IMR-90 (cell line): Measurements from ENCODE around the gene OTOG. TPM values are rescaled to one million over a fixed set of nuclear protein-coding genes. Genes with fewer than 3 reads are reported as not detected.

Experiments used
- ATAC-seq: fragments of 200-7000 bp; cut with Tn5 transposase; 2 replicates; pipeline ENCODE4 v1.9.1; 2020; ENCODE audit warnings: low read depth, mild to moderate bottlenecking, moderate library complexity
- BruUV-seq: library from RNA; stranded (reverse); fragments of 400-500 nt; replicated peaks from 2 replicates; lab custom pipeline; 2021; lab: Mats Ljungman, UMichigan
- CTCF ChIA-PET: fragments of 300-600 bp; formaldehyde crosslinking; extraction: SDS; loops from one replicate; lab custom pipeline; 2021; ENCODE audit warnings: antibody characterized with exemption; lab: Yijun Ruan, JAX
- POLR2A ChIA-PET: fragments of 300-600 bp; sonication (Branson Sonifier 250); formaldehyde crosslinking; loops from one replicate; lab custom pipeline; 2022; ENCODE audit warnings: antibody characterized with exemption; ENCODE audit not compliant: unreplicated experiment; lab: Charles Lee
- DNase-seq: peaks from one replicate; pipeline ENCODE4 v3.0.0; 2013
- H2AFZ ChIP-seq: replicated peaks from 2 replicates; pipeline ENCODE3; 2013; ENCODE audit warnings: low read length, mild to moderate bottlenecking; ENCODE audit not compliant: poor library complexity
- H2AK5ac ChIP-seq: 2 replicates; pipeline ENCODE4 v1.6.1; 2013; ENCODE audit warnings: low read depth, low read length, inconsistent platforms
- H2AK9ac ChIP-seq: replicated peaks from 2 replicates; pipeline ENCODE3; 2013; ENCODE audit warnings: mild to moderate bottlenecking, low read depth, low read length, moderate library complexity; ENCODE audit not compliant: poor library complexity
- H2BK120ac ChIP-seq: 2 replicates; pipeline ENCODE4 v1.6.1; 2013; ENCODE audit warnings: low read depth, low read length, inconsistent platforms
- H2BK15ac ChIP-seq: 3 replicates; pipeline ENCODE4 v1.6.1; 2013; ENCODE audit warnings: low read depth, low read length, inconsistent platforms
- H2BK20ac ChIP-seq: 2 replicates; pipeline ENCODE4 v1.6.1; 2013; ENCODE audit warnings: low read depth, mild to moderate bottlenecking, inconsistent platforms, low read length, moderate library complexity
- H2BK5ac ChIP-seq: 2 replicates; pipeline ENCODE4 v1.6.1; 2013; ENCODE audit warnings: mild to moderate bottlenecking, low read depth, low read length, inconsistent platforms; ENCODE audit not compliant: poor library complexity, severe bottlenecking
- H3K14ac ChIP-seq: replicated peaks from 2 replicates; pipeline ENCODE4 v1.6.1; 2013; ENCODE audit warnings: low read depth, low read length, inconsistent platforms
- H3K18ac ChIP-seq: 2 replicates; pipeline ENCODE4 v1.6.1; 2013; ENCODE audit warnings: low read depth, low read length, control low read depth
- H3K23ac ChIP-seq: 2 replicates; pipeline ENCODE4 v1.6.1; 2013; ENCODE audit warnings: low read depth, low read length, inconsistent platforms
- H3K27ac ChIP-seq: 2 replicates; pipeline ENCODE4 v1.5.1; 2013; ENCODE audit warnings: mild to moderate bottlenecking, control low read depth, low read length; ENCODE audit not compliant: insufficient read depth
- H3K27me3 ChIP-seq: 2 replicates; pipeline ENCODE4 v1.6.1; 2013; ENCODE audit warnings: low read length; ENCODE audit not compliant: control insufficient read depth, insufficient read depth
- H3K36me3 ChIP-seq: 2 replicates; pipeline ENCODE4 v1.6.1; 2013; ENCODE audit warnings: low read length, mixed read lengths; ENCODE audit not compliant: control insufficient read depth, insufficient read depth
- H3K4ac ChIP-seq: 2 replicates; pipeline ENCODE4 v1.6.1; 2013; ENCODE audit warnings: low read depth, low read length, inconsistent platforms
- H3K4me1 ChIP-seq: 2 replicates; pipeline ENCODE4 v1.6.1; 2013; ENCODE audit warnings: low read length, mixed read lengths; ENCODE audit not compliant: control insufficient read depth, insufficient read depth
- H3K4me2 ChIP-seq: 2 replicates; pipeline ENCODE4 v1.6.1; 2013; ENCODE audit warnings: low read depth, mild to moderate bottlenecking, control low read depth, low read length, moderate library complexity
- H3K4me3 ChIP-seq: 2 replicates; pipeline ENCODE4 v1.5.1; 2013; ENCODE audit warnings: low read depth, mild to moderate bottlenecking, control low read depth, low read length, moderate library complexity; ENCODE audit not compliant: insufficient read depth
- H3K56ac ChIP-seq: 2 replicates; pipeline ENCODE4 v1.6.1; 2013; ENCODE audit warnings: low read length, inconsistent platforms; ENCODE audit not compliant: insufficient read depth; ENCODE audit errors: extremely low read depth
- H3K79me1 ChIP-seq, 2 experiments: 2 replicates each; pipeline ENCODE4 v1.6.1; 2013; ENCODE audit warnings: low read length in 2 of 2, inconsistent platforms in 1 of 2, low read depth in 1 of 2
- H3K9ac ChIP-seq: 2 replicates; pipeline ENCODE4 v1.6.1; 2013; ENCODE audit warnings: low read depth, low read length, control low read depth
- H3K9me1 ChIP-seq: 2 replicates; pipeline ENCODE4 v1.6.1; 2013; ENCODE audit warnings: low read length, inconsistent platforms; ENCODE audit not compliant: insufficient read depth
- H3K9me3 ChIP-seq: 2 replicates; pipeline ENCODE4 v1.6.1; 2013; ENCODE audit warnings: low read length; ENCODE audit not compliant: control insufficient read depth, insufficient read depth
- H4K20me1 ChIP-seq: 2 replicates; pipeline ENCODE4 v1.6.1; 2013; ENCODE audit warnings: low read length, inconsistent platforms; ENCODE audit not compliant: insufficient read depth
- H4K5ac ChIP-seq: 2 replicates; pipeline ENCODE4 v1.6.1; 2013; ENCODE audit warnings: mild to moderate bottlenecking, low read depth, low read length, control low read depth
- H4K8ac ChIP-seq, 2 experiments: 2 replicates each; pipeline ENCODE4 v1.6.1; 2013; ENCODE audit warnings: low read depth in 2 of 2, low read length in 2 of 2, control low read depth in 1 of 2, inconsistent platforms in 1 of 2
- H4K91ac ChIP-seq: 2 replicates; pipeline ENCODE4 v1.6.1; 2013; ENCODE audit warnings: low read depth, low read length, inconsistent platforms; ENCODE audit not compliant: insufficient read depth
- BHLHE40 ChIP-seq: fragments of 150-350 bp; IDR thresholded peaks from 2 replicates; pipeline ENCODE4 v1.6.1; 2016; ENCODE audit warnings: mild to moderate bottlenecking, low read depth, low read length
- CHD1 ChIP-seq: IDR thresholded peaks from 2 replicates; pipeline ENCODE4 v1.6.1; 2012; ENCODE audit warnings: low read depth, low read length, improper control_type of control experiment
- FOS ChIP-seq: fragments of 150-350 bp; IDR thresholded peaks from 2 replicates; pipeline ENCODE4 v1.6.1; 2016; ENCODE audit warnings: low read depth, low read length
- MAFK ChIP-seq: IDR thresholded peaks from 2 replicates; pipeline ENCODE4 v1.6.1; 2012; ENCODE audit warnings: low read depth, low read length, improper control_type of control experiment
- MAZ ChIP-seq: IDR thresholded peaks from 2 replicates; pipeline ENCODE4 v1.6.1; 2012; ENCODE audit warnings: low read depth, mild to moderate bottlenecking, low read length, improper control_type of control experiment, moderate library complexity, borderline replicate concordance
- MXI1 ChIP-seq: IDR thresholded peaks from 2 replicates; pipeline ENCODE4 v1.6.1; 2012; ENCODE audit warnings: low read depth, mild to moderate bottlenecking, low read length, moderate library complexity, borderline replicate concordance
- NFE2L2 ChIP-seq: fragments of 150-350 bp; IDR thresholded peaks from 2 replicates; pipeline ENCODE4 v1.6.1; 2016; ENCODE audit warnings: low read depth, mild to moderate bottlenecking, low read length
- POLR2A ChIP-seq: IDR thresholded peaks from 2 replicates; pipeline ENCODE4 v1.6.1; 2012; ENCODE audit warnings: mild to moderate bottlenecking, low read depth, low read length
- RAD21 ChIP-seq: IDR thresholded peaks from 2 replicates; pipeline ENCODE4 v1.6.1; 2012; ENCODE audit warnings: low read length, improper control_type of control experiment
- RFX5 ChIP-seq: IDR thresholded peaks from 2 replicates; pipeline ENCODE4 v1.8.0; 2012; ENCODE audit warnings: low read depth, mild to moderate bottlenecking, low read length, moderate library complexity
- SMC3 ChIP-seq: fragments of 150-350 bp; IDR thresholded peaks from 2 replicates; pipeline ENCODE4 v1.6.1; 2016; ENCODE audit warnings: low read depth, mild to moderate bottlenecking, antibody characterized with exemption, low read length, moderate library complexity
- WGBS, 2 experiments: methylation state at CpG; one replicate each; pipeline versions ENCODE4 v1.1.5 to v1.1.7; 2013; ENCODE audit warnings: missing lambda C conversion rate in 2 of 2; ENCODE audit not compliant: insufficient read length in 1 of 2; ENCODE audit errors: extremely low coverage in 2 of 2; 5-methylcytosine and 5-hydroxymethylcytosine counted together
- dilution Hi-C: fragments of 300-500 bp; cut with HindIII; formaldehyde crosslinking; loops from one replicate; pipeline ENCODE4 v1.14.3; 2018; ENCODE audit warnings: low sequenced_read_pairs; ENCODE audit not compliant: unreplicated experiment
- in situ Hi-C: fragments of 300-500 bp; cut with MboI; formaldehyde crosslinking; loops from 3 replicates; pipeline ENCODE4 v1.14.3; 2019; ENCODE audit warnings: low sequenced_read_pairs, inconsistent platforms, mixed read lengths
- intact Hi-C: fragments of 100-400 bp; cut with micrococcal nuclease; formaldehyde crosslinking; loops from 2 replicates; pipeline ENCODE4 v1.10.0; 2022
- polyA plus RNA-seq, 3 experiments: library from polyadenylated mRNA; depleted of rRNA; stranded (reverse); fragments of >200 nt; gene quantifications; 2 replicates each; pipeline ENCODE4 v1.2.3, GENCODE V29; 2012; ENCODE audit warnings: low replicate concordance in 1 of 3
- total RNA-seq: library from RNA; depleted of rRNA; stranded (reverse); fragments of >200 nt; gene quantifications from 2 replicates; pipeline ENCODE4 v1.2.3, GENCODE V29; 2012
- TF ChIP-seq, protein P1 (sequence below): fragments of 150-350 bp; IDR thresholded peaks from 2 replicates; pipeline ENCODE4 v1.6.1; 2016; ENCODE audit warnings: low read depth, mild to moderate bottlenecking, low read length, moderate library complexity, borderline replicate concordance

OTOG gene
- total and polyA plus RNA-seq, 2 of the 4 experiments (the other 2 are of a cell fraction): not detected

DNA sequence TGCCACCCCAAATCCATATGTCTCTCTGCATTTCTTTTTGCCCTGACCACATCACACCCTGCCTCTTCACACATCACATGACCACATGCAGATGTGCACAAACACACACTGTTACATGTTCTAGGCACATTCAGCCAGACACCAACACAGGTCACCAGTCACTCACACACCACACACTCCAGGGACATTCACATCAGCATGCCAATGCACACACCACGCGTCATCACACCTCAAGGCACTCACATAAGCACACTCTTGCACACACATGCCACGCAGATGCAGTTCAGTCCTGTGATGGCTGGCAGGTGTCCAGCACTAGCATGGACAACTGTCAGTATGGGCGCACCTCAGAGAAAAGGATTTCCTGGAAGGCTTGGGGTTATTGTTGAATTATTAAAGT is 95.3 kb downstream of the OTOG start:
- ChIA-PET POLR2A (no interaction called here), CTCF (no interaction called here)
- DNase-seq (no peak), ATAC-seq (no peak)
- Histone ChIP-seq H4K5ac (no peak overlapping the region), H3K4ac (no peak overlapping the region), H4K20me1 (no peaks in the 10 kb centered on the region), H3K9ac (no peak overlapping the region), H3K36me3 (no peaks in the 10 kb centered on the region), H3K14ac (no peak overlapping the region), H3K79me1 (no peaks in the 10 kb centered on the region), H2BK120ac (no peak overlapping the region), H3K27me3 (0 out of 2 replicates have a peak, but pooled peaks cover under 1% of the 10 kb centered on the region), H4K91ac (no peak overlapping the region), H2AK9ac (no peak overlapping the region), H3K9me3 (no peaks in the 10 kb centered on the region), H2BK5ac (no peak overlapping the region), H3K56ac (no peak overlapping the region), H2AFZ (no peak overlapping the region), H2BK15ac (no peak overlapping the region), H2AK5ac (no peak overlapping the region), H3K4me1 (no peaks in the 10 kb centered on the region), H3K9me1 (no peaks in the 10 kb centered on the region), H3K23ac (no peak overlapping the region), H3K4me2 (no peak overlapping the region), H4K8ac (no peak overlapping the region), H2BK20ac (no peak overlapping the region), H3K27ac (no peak overlapping the region), H3K4me3 (no peak overlapping the region), H3K18ac (no peak overlapping the region)
- BruUV-seq: no TSS peak
- intact Hi-C loops: no loop called here
- in situ Hi-C loops: no loop called here
- dilution Hi-C loops: no loop called here
- WGBS, 2 experiments: 90% methylated on average over 2 of the region's 4 CpGs; no CpG with 5 or more reads in 1 of the 2 experiments
- TF ChIP-seq MAZ (no peak), MXI1 (no peak), FOS (no peak), RFX5 (no peak), RAD21 (no peak), NFE2L2 (no peak), POLR2A (no peak), MAFK (no peak), BHLHE40 (no peak), CHD1 (no peak), SMC3 (no peak)
- TF ChIP-seq, protein P1, sequence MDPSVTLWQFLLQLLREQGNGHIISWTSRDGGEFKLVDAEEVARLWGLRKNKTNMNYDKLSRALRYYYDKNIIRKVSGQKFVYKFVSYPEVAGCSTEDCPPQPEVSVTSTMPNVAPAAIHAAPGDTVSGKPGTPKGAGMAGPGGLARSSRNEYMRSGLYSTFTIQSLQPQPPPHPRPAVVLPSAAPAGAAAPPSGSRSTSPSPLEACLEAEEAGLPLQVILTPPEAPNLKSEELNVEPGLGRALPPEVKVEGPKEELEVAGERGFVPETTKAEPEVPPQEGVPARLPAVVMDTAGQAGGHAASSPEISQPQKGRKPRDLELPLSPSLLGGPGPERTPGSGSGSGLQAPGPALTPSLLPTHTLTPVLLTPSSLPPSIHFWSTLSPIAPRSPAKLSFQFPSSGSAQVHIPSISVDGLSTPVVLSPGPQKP: no peak
